Measurements from ENCODE around the gene ACTA2.
A peak's percentile ranks its signal among the peaks of the same experiment; 100 is the strongest.

ACTA2 gene

GRCh38 chr10:88964869-88965415 lies 12.4 kb upstream of the ACTA2 start:
- Histone ChIP-seq H2BK120ac (ENCODE audit: insufficient read depth, low read length, poor library complexity) (no peak overlapping the region), H3K27ac (ENCODE audit: low read depth, low read length) (peak overlapping the region; percentile 33), H4K91ac (ENCODE audit: low read depth, low read length) (no peak overlapping the region), H4K8ac (ENCODE audit: low read depth, low read length) (no peak overlapping the region), H3K4me1 (ENCODE audit: control insufficient read depth in 1 of 2, insufficient read depth in 2 of 2, low read length in 2 of 2) (peaks cover 7 to 17% of the 10 kb centered on the region in 2 experiments), H4K12ac (ENCODE audit: low read depth, low read length) (no peak overlapping the region), H3K27me3 (ENCODE audit: insufficient read depth, low read length) (no peaks in the 10 kb centered on the region), H2AFZ (ENCODE audit: insufficient read depth, low read length, poor library complexity) (no peak overlapping the region), H3K14ac (ENCODE audit: low read length) (no peak overlapping the region), H3K9ac (ENCODE audit: low read length) (no peak overlapping the region), H3K79me1 (ENCODE audit: low read length) (peaks cover 9% of the 10 kb centered on the region), H3K4me2 (ENCODE audit: low read length) (no peak overlapping the region), H3K79me2 (ENCODE audit: control insufficient read depth, insufficient read depth, low read length, poor library complexity) (no peaks in the 10 kb centered on the region), H3K4me3 (ENCODE audit: low read depth, low read length) (no peak overlapping the region), H3K4ac (ENCODE audit: low read depth, low read length) (no peak overlapping the region), H3K23ac (ENCODE audit: low read length) (no peak overlapping the region), H3K18ac (ENCODE audit: low read length) (no peak overlapping the region), H3K36me3 (ENCODE audit: control insufficient read depth in 1 of 2, insufficient read depth in 2 of 2, low read length in 2 of 2) (no peaks in the 10 kb centered on the region), H2AK5ac (ENCODE audit: low read length) (no peak overlapping the region), H2BK12ac (ENCODE audit: low read length) (no peak overlapping the region), H3K9me3 (ENCODE audit: insufficient read depth, low read depth, low read length) (no peaks in the 10 kb centered on the region), H2BK5ac (ENCODE audit: low read depth, low read length, poor library complexity) (no peak overlapping the region)
- peak in 1 of 2 donors; percentile 25 for DNase-seq
- no CpG with 5 or more reads among the region's 3 CpGs for WGBS (ENCODE audit: extremely low coverage, insufficient coverage, insufficient read length)

- Histone ChIP-seq H3K79me1 (ENCODE audit: low read length) (peaks cover 9% of the 10 kb centered on the region), H4K12ac (ENCODE audit: low read depth, low read length) (no peak overlapping the region), H3K14ac (ENCODE audit: low read length) (no peak overlapping the region), H3K79me2 (ENCODE audit: control insufficient read depth, insufficient read depth, low read length, poor library complexity) (no peaks in the 10 kb centered on the region), H4K8ac (ENCODE audit: low read depth, low read length) (no peak overlapping the region), H3K4me1 (ENCODE audit: control insufficient read depth in 1 of 2, insufficient read depth in 2 of 2, low read length in 2 of 2) (peaks cover 7 to 17% of the 10 kb centered on the region in 2 experiments), H3K23ac (ENCODE audit: low read length) (no peak overlapping the region), H3K27me3 (ENCODE audit: insufficient read depth, low read length) (no peaks in the 10 kb centered on the region), H2BK12ac (ENCODE audit: low read length) (no peak overlapping the region), H3K4me3 (ENCODE audit: low read depth, low read length) (no peak overlapping the region), H4K91ac (ENCODE audit: low read depth, low read length) (no peak overlapping the region), H2BK120ac (ENCODE audit: insufficient read depth, low read length, poor library complexity) (no peak overlapping the region), H2BK5ac (ENCODE audit: low read depth, low read length, poor library complexity) (no peak overlapping the region), H3K4me2 (ENCODE audit: low read length) (no peak overlapping the region), H3K9ac (ENCODE audit: low read length) (no peak overlapping the region), H2AFZ (ENCODE audit: insufficient read depth, low read length, poor library complexity) (no peak overlapping the region), H3K18ac (ENCODE audit: low read length) (no peak overlapping the region), H2AK5ac (ENCODE audit: low read length) (no peak overlapping the region), H3K9me3 (ENCODE audit: insufficient read depth, low read depth, low read length) (no peaks in the 10 kb centered on the region), H3K27ac (ENCODE audit: low read depth, low read length) (peak overlapping the region; percentile 4), H3K4ac (ENCODE audit: low read depth, low read length) (no peak overlapping the region), H3K36me3 (ENCODE audit: control insufficient read depth in 1 of 2, insufficient read depth in 2 of 2, low read length in 2 of 2) (no peaks in the 10 kb centered on the region)
- DNase-seq: no peak
- WGBS (ENCODE audit: extremely low coverage, insufficient coverage, insufficient read length): no CpG with 5 or more reads among the region's 1 CpG
Observed at GRCh38 chr10:88964360-88964759, 11.8 kb upstream of the ACTA2 start.

GRCh38 chr10:88963318-88963717 lies 10.7 kb upstream of the ACTA2 start:
- H2BK12ac ChIP-seq (ENCODE audit: low read length): no peak overlapping the region
- peaks cover 7 to 17% of the 10 kb centered on the region in 2 experiments for H3K4me1 ChIP-seq (ENCODE audit: control insufficient read depth in 1 of 2, insufficient read depth in 2 of 2, low read length in 2 of 2)
- no peak overlapping the region for H2AK5ac ChIP-seq (ENCODE audit: low read length)
- no peaks in the 10 kb centered on the region for H3K9me3 ChIP-seq (ENCODE audit: insufficient read depth, low read depth, low read length)
- no peak overlapping the region for H4K8ac ChIP-seq (ENCODE audit: low read depth, low read length)
- no peak overlapping the region for H4K91ac ChIP-seq (ENCODE audit: low read depth, low read length)
- no peaks in the 10 kb centered on the region for H3K79me2 ChIP-seq (ENCODE audit: control insufficient read depth, insufficient read depth, low read length, poor library complexity)
- H3K23ac ChIP-seq (ENCODE audit: low read length): no peak overlapping the region
- H2AFZ ChIP-seq (ENCODE audit: insufficient read depth, low read length, poor library complexity): no peak overlapping the region
- no peak overlapping the region for H3K4me3 ChIP-seq (ENCODE audit: low read depth, low read length)
- no peak overlapping the region for H4K12ac ChIP-seq (ENCODE audit: low read depth, low read length)
- no peaks in the 10 kb centered on the region for H3K27me3 ChIP-seq (ENCODE audit: insufficient read depth, low read length)
- H3K27ac ChIP-seq (ENCODE audit: low read depth, low read length): no peak overlapping the region
- no CpG with 5 or more reads among the region's 2 CpGs for WGBS (ENCODE audit: extremely low coverage, insufficient coverage, insufficient read length)
- H2BK120ac ChIP-seq (ENCODE audit: insufficient read depth, low read length, poor library complexity): no peak overlapping the region
- no peak overlapping the region for H3K4ac ChIP-seq (ENCODE audit: low read depth, low read length)
- H3K14ac ChIP-seq (ENCODE audit: low read length): no peak overlapping the region
- no peak overlapping the region for H3K18ac ChIP-seq (ENCODE audit: low read length)
- peaks cover 8% of the 10 kb centered on the region for H3K79me1 ChIP-seq (ENCODE audit: low read length)
- no peak overlapping the region for H3K9ac ChIP-seq (ENCODE audit: low read length)
- H3K36me3 ChIP-seq (ENCODE audit: control insufficient read depth in 1 of 2, insufficient read depth in 2 of 2, low read length in 2 of 2): no peaks in the 10 kb centered on the region
- no peak overlapping the region for H2BK5ac ChIP-seq (ENCODE audit: low read depth, low read length, poor library complexity)
- DNase-seq: no peak
- H3K4me2 ChIP-seq (ENCODE audit: low read length): no peak overlapping the region

GRCh38 chr10:88962336-88962735 lies 9.8 kb upstream of the ACTA2 start:
- no peak overlapping the region for H3K23ac ChIP-seq (ENCODE audit: low read length)
- no peak overlapping the region for H3K18ac ChIP-seq (ENCODE audit: low read length)
- no peak overlapping the region for H3K4me2 ChIP-seq (ENCODE audit: low read length)
- no peak overlapping the region for H2AK5ac ChIP-seq (ENCODE audit: low read length)
- H3K4me3 ChIP-seq (ENCODE audit: low read depth, low read length): no peak overlapping the region
- peaks cover 8% of the 10 kb centered on the region for H3K79me1 ChIP-seq (ENCODE audit: low read length)
- H3K4ac ChIP-seq (ENCODE audit: low read depth, low read length): no peak overlapping the region
- no peak overlapping the region for H2BK5ac ChIP-seq (ENCODE audit: low read depth, low read length, poor library complexity)
- no peaks in the 10 kb centered on the region for H3K9me3 ChIP-seq (ENCODE audit: insufficient read depth, low read depth, low read length)
- H2BK120ac ChIP-seq (ENCODE audit: insufficient read depth, low read length, poor library complexity): no peak overlapping the region
- no CpG with 5 or more reads among the region's 2 CpGs for WGBS (ENCODE audit: extremely low coverage, insufficient coverage, insufficient read length)
- no peaks in the 10 kb centered on the region for H3K79me2 ChIP-seq (ENCODE audit: control insufficient read depth, insufficient read depth, low read length, poor library complexity)
- H3K14ac ChIP-seq (ENCODE audit: low read length): no peak overlapping the region
- H4K8ac ChIP-seq (ENCODE audit: low read depth, low read length): no peak overlapping the region
- no peak overlapping the region for H3K27ac ChIP-seq (ENCODE audit: low read depth, low read length)
- peaks cover 7 to 16% of the 10 kb centered on the region in 2 experiments for H3K4me1 ChIP-seq (ENCODE audit: control insufficient read depth in 1 of 2, insufficient read depth in 2 of 2, low read length in 2 of 2)
- DNase-seq: no peak
- H2BK12ac ChIP-seq (ENCODE audit: low read length): no peak overlapping the region
- H3K9ac ChIP-seq (ENCODE audit: low read length): no peak overlapping the region
- H3K27me3 ChIP-seq (ENCODE audit: insufficient read depth, low read length): no peaks in the 10 kb centered on the region
- no peak overlapping the region for H4K91ac ChIP-seq (ENCODE audit: low read depth, low read length)
- H2AFZ ChIP-seq (ENCODE audit: insufficient read depth, low read length, poor library complexity): no peak overlapping the region
- no peaks in the 10 kb centered on the region for H3K36me3 ChIP-seq (ENCODE audit: control insufficient read depth in 1 of 2, insufficient read depth in 2 of 2, low read length in 2 of 2)
- H4K12ac ChIP-seq (ENCODE audit: low read depth, low read length): no peak overlapping the region

Data from trophoblast cell (in vitro differentiated cells and primary cell).